Measurements from ENCODE around the gene MMRN1.

The MMRN1 gene

DNA sequence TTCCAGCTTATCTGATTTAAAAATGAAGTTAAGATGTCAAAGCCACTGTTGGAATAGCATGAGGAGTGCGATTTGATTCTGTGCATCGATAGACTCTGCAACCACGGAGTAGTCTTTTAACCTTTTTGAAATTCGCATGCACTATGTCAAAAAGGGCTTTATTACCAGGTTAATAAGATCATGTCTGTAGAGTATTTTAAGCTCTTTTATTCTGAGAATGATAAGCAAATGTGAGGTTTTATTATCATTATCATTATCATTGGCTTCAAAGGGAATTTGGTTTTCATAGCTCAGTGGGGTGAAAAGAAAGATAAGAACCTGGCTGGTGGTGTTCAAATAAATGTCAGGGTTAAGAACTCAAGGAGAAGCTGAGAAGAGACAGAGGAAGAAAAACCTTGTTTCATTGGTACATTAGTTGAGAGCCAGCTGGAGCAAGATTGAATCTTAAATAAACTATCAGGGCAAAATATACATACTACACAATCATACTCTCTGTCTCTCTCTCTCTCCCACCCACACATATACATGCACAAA is 102.6 kb downstream of the MMRN1 start:
- DNase-seq = no peak

DNA sequence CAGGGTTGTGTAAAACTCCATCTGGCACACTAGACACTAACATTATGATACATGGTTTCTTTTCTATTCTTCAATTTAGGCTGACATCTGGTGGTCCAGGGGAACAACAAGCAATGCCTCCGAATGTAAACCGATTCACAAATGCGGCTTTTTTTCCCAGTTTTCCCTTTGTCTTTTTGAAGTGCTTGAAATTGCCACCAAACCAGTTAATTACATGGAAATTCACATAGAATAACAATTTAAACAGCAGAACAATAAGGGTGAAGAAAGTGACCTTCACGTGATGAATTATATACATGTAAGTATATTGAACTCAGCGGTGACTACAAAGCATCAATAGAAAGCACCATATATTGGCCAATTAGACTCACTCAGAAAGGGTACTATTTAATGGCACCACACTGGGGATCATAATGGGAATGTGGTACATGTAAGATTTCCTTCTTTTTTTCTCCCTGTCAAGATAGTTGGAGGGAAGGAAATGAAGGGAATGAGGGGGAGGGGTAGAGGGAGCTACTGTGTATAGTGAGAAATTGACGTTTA is 103.9 kb downstream of the MMRN1 start:
- DNase-seq = peak; percentile 51

DNA sequence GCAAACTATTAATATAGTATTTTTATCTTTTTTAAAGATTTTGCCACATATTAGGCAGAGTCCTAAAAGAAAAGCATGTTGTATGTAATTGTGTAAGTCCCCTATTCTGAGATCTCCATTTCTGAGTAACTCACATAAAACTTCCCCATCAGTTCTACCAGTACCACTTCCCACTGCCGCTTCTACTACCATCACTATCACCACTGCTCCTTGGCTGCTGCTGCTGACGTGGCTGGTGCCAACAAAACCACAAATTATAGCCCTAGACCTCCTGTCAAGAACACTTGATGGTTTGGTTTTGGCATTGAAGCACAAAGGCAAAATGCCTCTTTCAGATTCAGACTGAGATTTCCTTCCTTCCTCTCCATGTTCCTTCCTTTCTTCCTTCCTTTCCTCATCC is 106.4 kb downstream of the MMRN1 start:
- peak; percentile 26 for DNase-seq

DNA sequence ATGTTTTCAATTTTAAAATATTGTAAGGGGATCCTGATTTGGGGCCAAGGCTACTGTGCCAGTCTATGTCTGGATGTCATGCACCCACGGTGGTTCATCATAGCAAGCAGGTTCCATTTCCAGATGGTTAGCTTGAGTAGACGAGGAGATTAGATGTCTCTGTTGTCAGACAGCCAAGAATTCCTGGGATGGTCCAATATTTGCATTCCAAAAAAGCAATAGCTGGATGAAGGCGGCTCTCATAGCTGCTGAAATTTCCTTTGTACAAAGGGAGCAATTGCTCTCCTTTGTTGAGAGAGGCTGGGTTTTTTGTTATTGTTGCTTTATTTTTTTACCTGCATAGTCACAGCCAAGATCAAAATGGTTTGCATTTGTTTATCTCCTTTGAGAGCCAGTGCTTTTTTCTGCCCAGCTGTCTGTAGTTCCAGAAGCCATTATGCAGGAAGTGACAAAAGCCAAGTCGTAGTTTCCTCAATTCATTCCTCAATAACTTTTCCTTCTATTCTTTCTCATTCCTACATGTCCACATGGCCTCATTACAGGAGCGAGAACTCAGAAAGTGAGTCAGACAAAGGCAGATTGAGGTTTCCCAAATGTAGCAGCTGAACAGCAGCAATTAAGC is 107.9 kb downstream of the MMRN1 start:
- peak; percentile 84 for DNase-seq

Data from NCI-H446 treated with DMSO at 0.1 percent for 48 hours (cell line).